Fibroblast of gingiva (primary cell): ENCODE data around the gene TXLNB.

ENCODE experiments used
- DNase-seq: peaks from one replicate; pipeline ENCODE4 v3.0.0-alpha.2; 2011; ENCODE audit warnings: low read depth

TXLNB gene

GRCh38 chr6:139271056-139271455 lies 20.7 kb downstream of the TXLNB start:
- DNase-seq = no peak

- no peak for DNase-seq
Observed at GRCh38 chr6:139270249-139270648, 21.5 kb downstream of the TXLNB start.

DNA sequence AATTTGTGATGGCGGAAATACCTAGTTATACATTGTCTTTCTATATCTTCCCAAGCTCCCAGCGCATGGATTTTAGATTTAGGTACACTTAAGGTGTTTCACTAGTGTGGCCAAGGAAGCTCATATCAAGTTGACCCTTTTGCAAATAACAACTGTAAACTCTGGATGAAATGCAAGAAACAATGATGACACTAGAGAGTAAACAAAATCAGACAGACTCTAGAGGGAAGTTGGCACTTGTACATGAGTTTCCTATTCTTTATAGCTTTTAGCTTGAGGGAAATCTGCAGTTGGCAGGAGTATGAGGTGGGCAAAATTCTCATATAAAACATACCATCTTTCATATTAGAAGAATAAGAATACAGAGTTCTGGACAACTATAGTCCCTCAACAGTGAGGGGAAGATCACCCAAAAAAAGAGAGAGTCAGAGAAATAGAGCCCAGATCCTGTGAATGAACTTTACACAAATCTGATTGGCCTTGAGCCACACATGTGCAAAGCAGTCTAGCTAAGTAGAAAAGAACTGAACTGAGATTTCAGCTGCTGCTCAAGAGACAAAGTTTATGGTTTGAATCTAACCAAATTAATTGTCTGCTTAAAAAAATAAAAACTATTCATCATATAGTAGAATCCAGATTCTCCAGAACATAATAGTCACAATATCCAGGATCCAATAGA lies 26.1 kb downstream of the TXLNB start:
- DNase-seq = no peak

GRCh38 chr6:139262519-139263300 lies 29.1 kb downstream of the TXLNB start:
- DNase-seq = no peak

DNA sequence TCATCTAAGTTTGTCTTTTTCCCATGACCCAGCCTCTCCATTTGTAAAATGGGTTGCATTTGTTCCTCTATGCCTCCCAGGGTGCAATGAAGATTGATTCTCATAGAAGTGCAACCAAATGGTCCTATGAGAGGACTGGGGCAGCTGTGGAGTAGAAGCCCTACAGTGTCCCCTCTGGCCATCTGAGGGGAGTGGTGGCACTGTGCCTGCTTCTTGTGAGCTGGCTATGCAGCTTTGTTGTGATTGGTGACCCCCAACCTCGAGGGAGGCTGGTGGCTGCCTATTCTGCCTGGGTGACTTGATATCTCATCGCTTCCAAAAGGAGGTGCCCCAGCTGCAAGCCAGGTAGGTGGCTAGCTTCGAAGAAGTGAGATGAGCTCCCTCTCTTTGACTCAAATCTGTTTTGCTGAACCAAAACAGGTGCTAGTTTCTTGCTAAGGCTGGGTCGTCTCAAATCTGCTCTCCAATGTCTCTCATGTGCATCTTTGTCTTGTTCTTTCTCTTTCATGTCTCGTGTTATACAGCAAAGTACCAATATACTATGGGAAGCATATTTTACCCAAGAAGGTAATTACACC lies 33.9 kb downstream of the TXLNB start:
- DNase-seq = no peak

DNA sequence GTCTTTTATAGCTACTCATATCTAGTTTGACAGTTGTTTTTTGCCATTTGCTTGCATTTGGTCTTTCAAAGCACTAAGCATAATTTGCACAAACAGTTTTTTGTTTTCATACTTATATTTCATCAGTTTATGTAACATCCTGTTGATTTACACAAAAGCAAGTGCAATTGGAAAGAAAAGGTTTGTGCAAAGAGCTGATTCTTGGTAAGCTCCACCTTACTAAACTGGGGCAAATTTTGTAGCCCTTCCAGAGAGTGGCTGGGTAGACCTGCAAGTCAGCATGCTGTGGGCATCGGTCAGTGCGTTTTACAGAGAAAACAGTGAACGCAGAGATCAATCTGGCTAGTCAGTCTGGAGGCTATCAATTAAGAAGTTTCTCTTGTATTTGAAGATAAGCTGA lies 34.5 kb downstream of the TXLNB start:
- DNase-seq = no peak

- peak; percentile 75 for DNase-seq
Observed at GRCh38 chr6:139256087-139256486, 35.7 kb downstream of the TXLNB start.

DNA sequence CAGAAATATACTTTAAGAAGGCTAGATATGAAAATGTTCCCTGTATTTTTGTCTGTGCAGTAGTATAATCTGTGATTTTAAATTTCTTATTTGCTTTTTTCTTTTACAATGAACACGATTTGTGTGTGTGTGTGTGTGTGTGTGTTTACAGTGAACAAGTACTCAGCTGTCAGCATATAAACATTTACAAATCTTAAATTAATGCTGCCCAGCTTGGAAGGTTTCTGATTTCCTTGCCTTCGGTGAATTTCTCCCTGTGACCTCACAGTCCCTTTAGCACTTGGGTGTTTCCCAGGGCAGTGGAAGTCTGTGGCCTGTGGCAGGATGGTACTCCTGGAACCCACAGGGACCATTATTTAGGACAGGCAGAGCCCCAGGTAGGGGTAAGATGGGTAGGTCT lies 37.6 kb downstream of the TXLNB start:
- DNase-seq = peak; percentile 43

DNA sequence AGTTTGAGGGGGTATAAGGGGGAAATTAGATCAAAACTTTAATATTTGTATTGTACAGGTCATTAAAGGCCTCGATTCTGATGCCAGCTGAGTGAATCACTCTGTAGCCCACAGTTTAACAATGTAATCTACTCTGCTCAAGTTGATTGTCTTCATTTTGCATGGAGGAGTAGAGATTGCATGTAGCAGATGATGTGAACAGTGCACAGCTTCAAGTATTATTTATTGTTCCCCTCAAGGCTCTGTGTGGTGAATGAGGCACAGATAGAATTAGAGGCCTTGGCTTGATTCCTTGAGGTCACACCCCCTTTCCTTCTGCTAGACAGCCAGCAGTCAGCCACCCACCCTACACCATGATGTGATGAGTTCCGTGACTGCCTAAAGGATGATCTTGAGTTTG lies 38.1 kb downstream of the TXLNB start:
- DNase-seq = no peak

GRCh38 chr6:139251691-139252390 lies 40.0 kb downstream of the TXLNB start:
- DNase-seq = no peak

DNA sequence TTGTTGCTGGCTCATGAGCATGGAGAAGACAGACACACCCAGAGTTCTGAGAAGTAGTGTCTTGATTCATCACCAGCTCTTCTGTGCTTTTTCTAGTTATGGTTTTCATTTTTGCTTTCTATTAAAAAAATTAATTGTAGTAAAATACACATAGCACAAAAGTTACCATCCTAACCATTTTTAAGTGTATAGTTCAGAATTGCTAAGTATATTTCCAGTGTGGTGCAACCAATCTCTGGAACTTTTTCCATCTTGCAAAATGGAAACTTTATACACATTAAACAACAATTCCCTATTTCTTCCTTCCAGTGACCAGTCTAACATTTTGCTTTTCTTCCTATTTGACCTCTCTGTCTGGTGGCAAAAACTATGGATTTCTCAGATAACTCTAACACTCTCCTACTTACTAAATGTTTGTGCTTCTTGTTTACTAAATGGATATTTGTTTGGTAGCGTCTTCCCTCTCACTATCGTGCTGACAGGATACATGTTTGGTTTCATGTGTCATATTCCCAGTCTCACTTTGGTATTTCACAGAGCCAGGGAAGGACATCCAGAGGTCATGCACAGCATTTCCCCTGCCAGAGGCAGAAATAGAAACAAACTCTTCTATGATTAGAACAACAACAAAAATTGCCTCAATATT lies 40.6 kb downstream of the TXLNB start:
- peak; percentile 42 for DNase-seq

GRCh38 chr6:139250296-139251044 lies 41.3 kb downstream of the TXLNB start:
- DNase-seq = peak; percentile 38

DNA sequence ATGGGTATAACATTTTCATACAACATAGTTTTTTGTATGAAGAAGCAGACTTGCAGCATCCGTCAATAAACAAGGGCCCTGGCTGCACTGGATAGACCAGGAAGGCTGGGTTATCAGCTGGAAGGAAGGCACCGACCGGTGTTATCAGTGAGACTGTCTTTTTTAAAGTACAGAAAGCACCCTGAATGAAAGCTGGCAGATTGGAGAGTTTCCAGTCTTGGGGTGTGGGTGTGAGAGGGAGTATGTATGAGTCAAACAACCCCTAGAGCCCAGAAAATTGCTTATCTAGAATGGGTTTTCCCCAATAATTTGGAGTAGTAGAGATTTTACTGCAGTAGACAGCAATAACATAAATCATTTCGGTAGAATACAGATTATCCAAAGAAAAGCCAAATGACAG lies 42.4 kb downstream of the TXLNB start:
- DNase-seq = no peak

DNA sequence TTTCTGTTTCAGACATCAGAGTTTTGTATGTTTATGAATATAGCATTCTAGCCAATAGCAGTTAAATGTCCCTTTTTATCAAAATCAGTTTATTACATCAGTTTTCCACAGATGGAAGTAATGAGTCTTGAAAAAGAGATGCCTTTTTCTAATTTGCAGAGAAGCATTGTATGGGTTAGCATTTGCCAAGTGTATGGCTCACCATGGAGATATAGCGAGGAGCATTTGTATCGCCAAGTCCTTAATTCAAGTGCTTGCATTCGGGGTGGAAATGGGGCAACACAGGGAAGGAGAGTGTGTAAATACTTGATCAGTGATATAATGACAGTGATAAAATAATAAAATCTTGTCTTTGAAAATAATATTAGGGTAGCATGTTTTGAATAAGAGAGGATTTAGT lies 42.9 kb downstream of the TXLNB start:
- DNase-seq = peak; percentile 44

- no peak for DNase-seq
Observed at GRCh38 chr6:139247618-139248017, 44.2 kb downstream of the TXLNB start.

- no peak for DNase-seq
Observed at GRCh38 chr6:139243536-139243935, 48.3 kb downstream of the TXLNB start.

GRCh38 chr6:139242457-139243240 lies 49.1 kb downstream of the TXLNB start:
- DNase-seq = no peak

DNA sequence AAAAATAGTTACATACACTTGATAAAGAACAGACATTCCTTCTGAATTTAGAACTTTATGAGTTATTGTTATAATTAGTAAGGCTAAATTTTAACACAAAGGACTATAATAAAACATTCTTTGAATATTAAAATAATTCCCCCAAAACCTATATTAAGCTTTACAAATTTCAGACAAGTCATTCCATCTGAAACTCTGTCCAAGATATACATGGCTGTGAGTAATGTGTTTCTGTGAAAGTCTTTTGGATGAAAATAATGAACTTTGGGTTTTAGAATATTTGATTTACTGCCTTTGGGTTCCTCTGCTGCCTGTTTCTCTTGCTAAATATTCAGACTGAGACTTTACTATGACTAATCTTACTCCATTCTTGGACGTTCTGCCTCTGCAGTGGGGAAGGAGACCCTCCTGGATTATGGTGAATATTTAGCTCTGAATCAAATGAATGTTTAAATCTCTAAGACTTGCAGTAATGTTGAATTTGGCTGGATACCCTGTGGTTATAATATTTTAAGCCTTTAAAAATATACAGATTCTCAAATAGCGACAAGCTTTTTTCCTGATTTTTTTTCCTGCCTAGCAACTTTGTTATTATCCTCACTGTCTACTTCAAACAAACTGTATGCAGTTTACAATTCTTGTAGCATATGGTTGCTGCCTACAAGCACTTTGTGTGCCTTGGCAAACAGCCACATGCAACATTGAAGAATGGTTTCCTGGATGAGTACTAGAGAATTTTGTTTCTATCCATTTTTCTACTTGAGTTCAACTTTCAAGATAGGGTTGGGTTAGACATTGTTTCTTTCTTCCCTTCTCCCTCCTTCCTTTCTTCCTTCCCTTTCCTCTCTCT lies 51.4 kb downstream of the TXLNB start:
- peak; percentile 82 for DNase-seq

- no peak for DNase-seq
Observed at GRCh38 chr6:139239064-139239463, 52.7 kb downstream of the TXLNB start.

- DNase-seq = no peak
Observed at GRCh38 chr6:139236105-139236504, 55.7 kb downstream of the TXLNB start.
